Fibroblast of pulmonary artery (primary cell): ENCODE data around the gene HOOK1.

ENCODE experiments used
- DNase-seq: peaks from one replicate; pipeline ENCODE4 v3.0.0-alpha.2; 2010; ENCODE audit warnings: low read depth
- H3K4me3 ChIP-seq: replicated peaks from 2 replicates; pipeline ENCODE4 v1.5.1; 2011; ENCODE audit warnings: low read depth, mild to moderate bottlenecking, control low read depth, low read length, moderate library complexity
- CTCF ChIP-seq: IDR thresholded peaks from 2 replicates; pipeline ENCODE4 v1.5.1; 2011; ENCODE audit warnings: mild to moderate bottlenecking, control low read depth, low read length, inconsistent platforms; ENCODE audit errors: missing control alignments

The HOOK1 gene

GRCh38 chr1:59814901-59815825 lies at the start of gene HOOK1:
TSS of gene HOOK1 (plus strand) at chr1:59814949. CDS start at chr1:59815118, 169 bp downstream.
- H3K4me3 ChIP-seq: no peak within 1 kb of the TSS
- TF ChIP-seq CTCF: no peak
- no peak for DNase-seq

- no peak for DNase-seq
- H3K4me3 ChIP-seq: no peak overlapping the region
- no peak for TF ChIP-seq CTCF
Observed at GRCh38 chr1:59765011-59765730, 49.6 kb upstream of the HOOK1 start.

- no peak overlapping the region for H3K4me3 ChIP-seq
- no peak for TF ChIP-seq CTCF
- DNase-seq: no peak
Observed at GRCh38 chr1:59766227-59766855, 48.4 kb upstream of the HOOK1 start.

GRCh38 chr1:59767119-59767518 lies 47.6 kb upstream of the HOOK1 start:
- no peak for TF ChIP-seq CTCF
- H3K4me3 ChIP-seq: no peak overlapping the region
- DNase-seq: peak; percentile 75

GRCh38 chr1:59768792-59769735 lies 45.7 kb upstream of the HOOK1 start:
- DNase-seq: no peak
- TF ChIP-seq CTCF: no peak
- no peak overlapping the region for H3K4me3 ChIP-seq

- no peak for TF ChIP-seq CTCF
- DNase-seq: no peak
- H3K4me3 ChIP-seq: no peak overlapping the region
Observed at GRCh38 chr1:59769736-59770095, 45.0 kb upstream of the HOOK1 start.
